H1 (cell line): ENCODE results near the gene MYO15A. TPM values are rescaled to one million over a fixed set of nuclear protein-coding genes. Genes with fewer than 3 reads are reported as not detected.

Experiments
- KDM1A ChIP-seq: fragments of 200-600, 300-600 bp; sonication (generic); IDR thresholded peaks from 2 replicates; pipeline ENCODE4 v1.7.1; 2016; ENCODE audit warnings: mild to moderate bottlenecking, low read length, borderline replicate concordance
- SUZ12 ChIP-seq: fragments of 200-600 bp; sonication (generic); IDR thresholded peaks from 2 replicates; pipeline ENCODE4 v1.6.1; 2012; ENCODE audit warnings: mild to moderate bottlenecking, inconsistent platforms, low read length, moderate library complexity, mixed read lengths
- polyA plus RNA-seq, 7 experiments: library from polyadenylated mRNA; depleted of rRNA in 3 of 7; stranded (reverse) in 5 of 7; unstranded in 2 of 7; fragments of >200 nt in 5 of 7; fragments of 200-250 nt in 2 of 7; gene quantifications; 1 replicate in 5 of 7; 2 replicates in 1 of 7; 4 replicates in 1 of 7; pipeline versions ENCODE4 v1.2.1 to v1.2.3, GENCODE V29; 2011 to 2013; ENCODE audit warnings: missing spikeins in 2 of 7, mixed read lengths in 2 of 7
- total RNA-seq: library from RNA; stranded (reverse); fragmentation: NEBNext Ultra II Directional; extraction: Animal tissue kit (Norgen Biotek cat#: 25700); gene quantifications from 2 replicates; pipeline ENCODE4 v1.2.1, GENCODE V29; 2021
- TF ChIP-seq, protein P1 (sequence below): fragments of 300-600 bp; sonication (generic); IDR thresholded peaks from 2 replicates; pipeline ENCODE4 v1.7.1; 2012; ENCODE audit warnings: low read length, moderate library complexity, mild to moderate bottlenecking, inconsistent platforms; ENCODE audit not compliant: insufficient replicate concordance

The MYO15A gene
- total and polyA plus RNA-seq, 2 of the 8 experiments (the other 6 are each of a cell fraction or from before 2014, with no cell fraction given) = 1.6 to 4.2 TPM

GRCh38 chr17:18139498-18139897, 30.9 kb downstream of the MYO15A start (continued):
- TF ChIP-seq, protein P1, sequence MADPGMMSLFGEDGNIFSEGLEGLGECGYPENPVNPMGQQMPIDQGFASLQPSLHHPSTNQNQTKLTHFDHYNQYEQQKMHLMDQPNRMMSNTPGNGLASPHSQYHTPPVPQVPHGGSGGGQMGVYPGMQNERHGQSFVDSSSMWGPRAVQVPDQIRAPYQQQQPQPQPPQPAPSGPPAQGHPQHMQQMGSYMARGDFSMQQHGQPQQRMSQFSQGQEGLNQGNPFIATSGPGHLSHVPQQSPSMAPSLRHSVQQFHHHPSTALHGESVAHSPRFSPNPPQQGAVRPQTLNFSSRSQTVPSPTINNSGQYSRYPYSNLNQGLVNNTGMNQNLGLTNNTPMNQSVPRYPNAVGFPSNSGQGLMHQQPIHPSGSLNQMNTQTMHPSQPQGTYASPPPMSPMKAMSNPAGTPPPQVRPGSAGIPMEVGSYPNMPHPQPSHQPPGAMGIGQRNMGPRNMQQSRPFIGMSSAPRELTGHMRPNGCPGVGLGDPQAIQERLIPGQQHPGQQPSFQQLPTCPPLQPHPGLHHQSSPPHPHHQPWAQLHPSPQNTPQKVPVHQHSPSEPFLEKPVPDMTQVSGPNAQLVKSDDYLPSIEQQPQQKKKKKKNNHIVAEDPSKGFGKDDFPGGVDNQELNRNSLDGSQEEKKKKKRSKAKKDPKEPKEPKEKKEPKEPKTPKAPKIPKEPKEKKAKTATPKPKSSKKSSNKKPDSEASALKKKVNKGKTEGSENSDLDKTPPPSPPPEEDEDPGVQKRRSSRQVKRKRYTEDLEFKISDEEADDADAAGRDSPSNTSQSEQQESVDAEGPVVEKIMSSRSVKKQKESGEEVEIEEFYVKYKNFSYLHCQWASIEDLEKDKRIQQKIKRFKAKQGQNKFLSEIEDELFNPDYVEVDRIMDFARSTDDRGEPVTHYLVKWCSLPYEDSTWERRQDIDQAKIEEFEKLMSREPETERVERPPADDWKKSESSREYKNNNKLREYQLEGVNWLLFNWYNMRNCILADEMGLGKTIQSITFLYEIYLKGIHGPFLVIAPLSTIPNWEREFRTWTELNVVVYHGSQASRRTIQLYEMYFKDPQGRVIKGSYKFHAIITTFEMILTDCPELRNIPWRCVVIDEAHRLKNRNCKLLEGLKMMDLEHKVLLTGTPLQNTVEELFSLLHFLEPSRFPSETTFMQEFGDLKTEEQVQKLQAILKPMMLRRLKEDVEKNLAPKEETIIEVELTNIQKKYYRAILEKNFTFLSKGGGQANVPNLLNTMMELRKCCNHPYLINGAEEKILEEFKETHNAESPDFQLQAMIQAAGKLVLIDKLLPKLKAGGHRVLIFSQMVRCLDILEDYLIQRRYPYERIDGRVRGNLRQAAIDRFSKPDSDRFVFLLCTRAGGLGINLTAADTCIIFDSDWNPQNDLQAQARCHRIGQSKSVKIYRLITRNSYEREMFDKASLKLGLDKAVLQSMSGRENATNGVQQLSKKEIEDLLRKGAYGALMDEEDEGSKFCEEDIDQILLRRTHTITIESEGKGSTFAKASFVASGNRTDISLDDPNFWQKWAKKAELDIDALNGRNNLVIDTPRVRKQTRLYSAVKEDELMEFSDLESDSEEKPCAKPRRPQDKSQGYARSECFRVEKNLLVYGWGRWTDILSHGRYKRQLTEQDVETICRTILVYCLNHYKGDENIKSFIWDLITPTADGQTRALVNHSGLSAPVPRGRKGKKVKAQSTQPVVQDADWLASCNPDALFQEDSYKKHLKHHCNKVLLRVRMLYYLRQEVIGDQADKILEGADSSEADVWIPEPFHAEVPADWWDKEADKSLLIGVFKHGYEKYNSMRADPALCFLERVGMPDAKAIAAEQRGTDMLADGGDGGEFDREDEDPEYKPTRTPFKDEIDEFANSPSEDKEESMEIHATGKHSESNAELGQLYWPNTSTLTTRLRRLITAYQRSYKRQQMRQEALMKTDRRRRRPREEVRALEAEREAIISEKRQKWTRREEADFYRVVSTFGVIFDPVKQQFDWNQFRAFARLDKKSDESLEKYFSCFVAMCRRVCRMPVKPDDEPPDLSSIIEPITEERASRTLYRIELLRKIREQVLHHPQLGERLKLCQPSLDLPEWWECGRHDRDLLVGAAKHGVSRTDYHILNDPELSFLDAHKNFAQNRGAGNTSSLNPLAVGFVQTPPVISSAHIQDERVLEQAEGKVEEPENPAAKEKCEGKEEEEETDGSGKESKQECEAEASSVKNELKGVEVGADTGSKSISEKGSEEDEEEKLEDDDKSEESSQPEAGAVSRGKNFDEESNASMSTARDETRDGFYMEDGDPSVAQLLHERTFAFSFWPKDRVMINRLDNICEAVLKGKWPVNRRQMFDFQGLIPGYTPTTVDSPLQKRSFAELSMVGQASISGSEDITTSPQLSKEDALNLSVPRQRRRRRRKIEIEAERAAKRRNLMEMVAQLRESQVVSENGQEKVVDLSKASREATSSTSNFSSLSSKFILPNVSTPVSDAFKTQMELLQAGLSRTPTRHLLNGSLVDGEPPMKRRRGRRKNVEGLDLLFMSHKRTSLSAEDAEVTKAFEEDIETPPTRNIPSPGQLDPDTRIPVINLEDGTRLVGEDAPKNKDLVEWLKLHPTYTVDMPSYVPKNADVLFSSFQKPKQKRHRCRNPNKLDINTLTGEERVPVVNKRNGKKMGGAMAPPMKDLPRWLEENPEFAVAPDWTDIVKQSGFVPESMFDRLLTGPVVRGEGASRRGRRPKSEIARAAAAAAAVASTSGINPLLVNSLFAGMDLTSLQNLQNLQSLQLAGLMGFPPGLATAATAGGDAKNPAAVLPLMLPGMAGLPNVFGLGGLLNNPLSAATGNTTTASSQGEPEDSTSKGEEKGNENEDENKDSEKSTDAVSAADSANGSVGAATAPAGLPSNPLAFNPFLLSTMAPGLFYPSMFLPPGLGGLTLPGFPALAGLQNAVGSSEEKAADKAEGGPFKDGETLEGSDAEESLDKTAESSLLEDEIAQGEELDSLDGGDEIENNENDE = no peak
- no peak for TF ChIP-seq KDM1A
- TF ChIP-seq SUZ12 = no peak
